ENCODE data around the gene STUB1. TPM values are rescaled to one million over a fixed set of nuclear protein-coding genes. Genes with fewer than 3 reads are reported as not detected.

Gene STUB1
- total and polyA plus RNA-seq, 2 experiments from 2014 or later, result 91.7 to 108 TPM

DNA sequence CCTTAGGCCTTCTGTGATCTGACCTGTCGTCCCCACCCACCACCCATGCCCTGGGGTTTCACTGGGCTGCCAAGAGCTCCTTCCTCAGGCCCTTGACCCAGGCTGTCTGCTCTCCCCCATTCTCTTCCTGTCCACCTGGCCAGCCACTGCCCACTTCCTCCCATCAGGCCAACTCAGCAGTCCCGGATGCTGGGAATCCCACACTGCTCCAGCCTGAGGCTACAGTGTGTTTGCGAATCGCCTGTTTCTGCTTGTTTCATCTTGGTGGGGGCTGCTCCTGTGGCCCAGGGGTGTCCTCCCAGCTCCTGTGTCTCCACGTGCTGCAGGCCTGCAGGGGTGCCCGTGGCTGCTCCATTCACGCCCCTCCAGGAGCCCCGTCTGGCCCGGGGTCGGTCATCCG, 33.9 kb downstream of the STUB1 start:
- peak overlapping the region; percentile 47; the same call in 1 of the 2 replicates for H3K4me3 ChIP-seq

More for the DNA sequence above, 33.9 kb downstream of the STUB1 start:
- Mint-ChIP-seq H3K36me3 (ENCODE audit: low read depth) (no peaks in the 10 kb centered on the region), H3K4me3 (no peak overlapping the region), H3K27me3 (ENCODE audit: insufficient read depth, low read depth, poor library complexity) (peaks cover 42% of the 10 kb centered on the region), H3K4me1 (peaks cover 5% of the 10 kb centered on the region; the same call in 2 of the 3 replicates), H3K27ac (no peak overlapping the region), H3K9me3 (peaks cover 4% of the 10 kb centered on the region; the same call in 1 of the 3 replicates)
- TF ChIP-seq STAT1 (IDR thresholded peaks at IDR 0.05; ENCODE audit: unreplicated experiment) (no peak), ZNF462 (CRISPR knock-in tag; IDR thresholded peaks at IDR 0.05) (no peak), ZNF114 (CRISPR knock-in tag; IDR thresholded peaks at IDR 0.05) (no peak), EZH2 (IDR thresholded peaks at IDR 0.05; ENCODE audit: low read depth, unreplicated experiment) (no peak)
- Histone ChIP-seq H3K79me2 (replicated peaks; ENCODE audit: insufficient read depth) (no peaks in the 10 kb centered on the region), H3K36me3 (ENCODE audit: insufficient read depth) (no peaks in the 10 kb centered on the region), H4K20me1 (replicated peaks; ENCODE audit: insufficient read depth) (no peaks in the 10 kb centered on the region), H3K4me2 (no peak overlapping the region), H3F3A (replicated peaks; ENCODE audit: low read depth) (no peaks in the 10 kb centered on the region), H3K9me2 (ENCODE audit: insufficient read depth) (no peaks in the 10 kb centered on the region), H3K27me3 (ENCODE audit: insufficient read depth) (peaks cover 54% of the 10 kb centered on the region), H3K4me1 (ENCODE audit: insufficient read depth) (peaks cover 4% of the 10 kb centered on the region; the same call in 1 of the 2 replicates), H2AFZ (no peak overlapping the region; the same call in 1 of the 2 replicates), H3K27ac (ENCODE audit: low read depth) (no peak overlapping the region)
- no peak for ATAC-seq
- no peak for DNase-seq (ENCODE audit: low spot score)

Measured in GM23338 (cell line).